Sigmoid colon (tissue), 4 donors: ENCODE results near the gene DOCK3.

Experiments used
- EP300 ChIP-seq, 4 donors: sonication (generic); formaldehyde crosslinking; IDR thresholded peaks; one replicate each; pipeline ENCODE4 v1.6.1; 2017; ENCODE audit warnings: antibody characterized with exemption in 4 of 4
- TF ChIP-seq, protein P1 (sequence below), 4 experiments: fragments of 450-650 bp in 3 of 4; fragments of 200-600 bp in 1 of 4; IDR thresholded peaks; one replicate each; pipeline ENCODE4 v1.5.1; 2016 to 2019; ENCODE audit warnings: antibody characterized with exemption in 4 of 4, mild to moderate bottlenecking in 3 of 4, moderate library complexity in 2 of 4

DNA sequence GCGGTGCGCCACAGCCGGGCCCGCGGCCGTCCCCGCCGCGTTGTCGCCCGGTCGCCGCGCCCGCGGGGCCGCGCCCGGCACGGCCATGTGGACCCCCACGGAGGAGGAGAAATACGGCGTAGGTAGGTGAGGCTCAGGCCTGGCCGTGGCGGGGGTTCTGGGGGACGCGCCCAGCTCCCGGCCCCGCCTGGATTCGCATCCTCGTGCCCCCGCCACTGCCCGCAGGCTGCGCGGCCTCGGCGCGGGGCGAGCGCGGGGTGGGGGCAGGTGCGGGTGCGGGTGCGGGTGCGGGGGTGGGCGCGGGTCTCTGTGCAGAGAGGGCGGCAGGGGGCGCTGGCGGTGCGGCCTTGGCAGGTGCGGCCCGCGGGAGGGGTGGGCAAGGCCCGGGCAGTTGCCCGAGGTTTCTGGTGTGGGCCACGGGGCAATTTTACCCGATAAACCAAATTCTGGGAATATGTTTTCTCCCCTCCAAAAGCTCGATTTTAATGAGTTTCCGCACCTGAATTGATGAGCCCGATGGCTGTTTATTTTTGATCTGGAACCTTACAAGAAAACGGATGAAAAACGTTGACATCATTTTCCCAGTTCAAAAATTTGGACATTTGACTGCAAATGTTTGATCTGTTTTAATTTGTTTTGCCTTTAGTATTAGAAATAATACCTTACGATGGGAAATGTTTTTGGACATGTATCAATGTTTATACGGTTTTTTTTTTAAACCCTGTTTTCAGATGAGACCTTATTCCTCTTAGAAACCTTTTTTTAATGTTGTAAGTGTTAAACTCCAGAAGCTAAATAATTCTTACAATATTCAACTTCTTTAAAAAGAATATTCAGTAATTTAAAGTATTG lies 678 bp downstream of the DOCK3 start:
- TF ChIP-seq, protein P1, sequence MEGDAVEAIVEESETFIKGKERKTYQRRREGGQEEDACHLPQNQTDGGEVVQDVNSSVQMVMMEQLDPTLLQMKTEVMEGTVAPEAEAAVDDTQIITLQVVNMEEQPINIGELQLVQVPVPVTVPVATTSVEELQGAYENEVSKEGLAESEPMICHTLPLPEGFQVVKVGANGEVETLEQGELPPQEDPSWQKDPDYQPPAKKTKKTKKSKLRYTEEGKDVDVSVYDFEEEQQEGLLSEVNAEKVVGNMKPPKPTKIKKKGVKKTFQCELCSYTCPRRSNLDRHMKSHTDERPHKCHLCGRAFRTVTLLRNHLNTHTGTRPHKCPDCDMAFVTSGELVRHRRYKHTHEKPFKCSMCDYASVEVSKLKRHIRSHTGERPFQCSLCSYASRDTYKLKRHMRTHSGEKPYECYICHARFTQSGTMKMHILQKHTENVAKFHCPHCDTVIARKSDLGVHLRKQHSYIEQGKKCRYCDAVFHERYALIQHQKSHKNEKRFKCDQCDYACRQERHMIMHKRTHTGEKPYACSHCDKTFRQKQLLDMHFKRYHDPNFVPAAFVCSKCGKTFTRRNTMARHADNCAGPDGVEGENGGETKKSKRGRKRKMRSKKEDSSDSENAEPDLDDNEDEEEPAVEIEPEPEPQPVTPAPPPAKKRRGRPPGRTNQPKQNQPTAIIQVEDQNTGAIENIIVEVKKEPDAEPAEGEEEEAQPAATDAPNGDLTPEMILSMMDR (IDR thresholded peaks at IDR 0.05), result peak in 1 of 4 experiments; percentile 65
- TF ChIP-seq EP300 (IDR thresholded peaks at IDR 0.05), result no peak
